ENCODE data around the gene GRIK4. TPM values are rescaled to one million over a fixed set of nuclear protein-coding genes. Genes with fewer than 3 reads are reported as not detected.

Gene GRIK4
- total and polyA plus RNA-seq, 2 donors (not counting 3 experiments of a cell fraction or from before 2014, with no cell fraction given), result 0.81 to 1.6 TPM

DNA sequence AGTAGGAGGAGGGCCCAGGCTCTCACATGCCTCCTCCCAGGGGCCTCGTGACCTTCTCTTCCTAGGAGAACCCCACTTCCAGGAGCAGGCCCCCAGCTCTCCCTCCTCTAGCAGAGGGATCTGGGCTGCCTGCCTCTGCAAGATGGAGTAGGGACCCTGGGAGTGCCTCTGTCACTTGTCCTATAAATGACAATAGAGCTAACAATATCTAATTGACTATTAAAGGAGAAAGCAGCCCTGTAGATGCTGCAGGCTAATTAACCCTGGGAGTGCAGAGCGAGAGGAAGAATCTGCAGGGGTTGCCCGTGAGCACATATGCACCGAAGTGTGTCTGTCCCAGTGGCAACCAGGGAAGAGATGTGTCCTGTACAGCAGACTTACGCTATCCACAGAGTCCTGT, 184.4 kb downstream of the GRIK4 start:
- Histone ChIP-seq H3K4me1 (ENCODE audit: control insufficient read depth, extremely low read depth, insufficient read depth, low read length) (no peaks in the 10 kb centered on the region), H3K4me2 (ENCODE audit: insufficient read depth, low read length) (no peak overlapping the region), H3K79me2 (ENCODE audit: control insufficient read depth, insufficient read depth, low read length) (no peaks in the 10 kb centered on the region), H3K9me3 (replicated peaks; ENCODE audit: control insufficient read depth, insufficient read depth, low read length) (no peaks in the 10 kb centered on the region), H3K36me3 (ENCODE audit: control insufficient read depth in 2 of 2, extremely low read depth in 1 of 2, insufficient read depth in 2 of 2, low read length in 2 of 2) (no peaks in the 10 kb centered on the region), H4K20me1 (replicated peaks; ENCODE audit: control insufficient read depth, extremely low read depth, insufficient read depth, low read length) (no peaks in the 10 kb centered on the region), H3K4me3 (replicated peaks in 1 of 3; ENCODE audit: insufficient read depth in 1 of 3, low read depth in 1 of 3, low read length in 3 of 3) (no peak overlapping the region), H3K9me1 (replicated peaks; ENCODE audit: control insufficient read depth, extremely low read depth, insufficient read depth, low read length) (no peaks in the 10 kb centered on the region), H3K27ac (ENCODE audit: insufficient read depth, low read depth, low read length) (no peak overlapping the region), H2AFZ (ENCODE audit: low read depth, low read length) (no peak overlapping the region), H3K27me3 (ENCODE audit: control insufficient read depth in 2 of 2, insufficient read depth in 2 of 2, low read length in 2 of 2) (no peaks in the 10 kb centered on the region), H3K9ac (replicated peaks; ENCODE audit: extremely low read depth, insufficient read depth, low read length) (no peak overlapping the region)
- DNase-seq (ENCODE audit: low read depth, low spot score), result no peak
- ChIA-PET CTCF (interaction anchor here (1.0 to 5.3 kb wide), 5 partner anchors 11 to 184 kb away, joined by 3 to 40 read pairs (median 5); partner anchors contain the start of gene GRIK4), POLR2A (no interaction called here)
- no peak for FAIRE-seq
- intact Hi-C loops (cut with micrococcal nuclease), result no loop called here
- BruUV-seq (replicated peaks), result no TSS peak
- dilution Hi-C loops (cut with MboI; ENCODE audit: extremely low pct_ligation_motif_present, low sequenced_read_pairs), result no loop called here
- TF ChIP-seq JUN (IDR thresholded peaks at IDR 0.05; ENCODE audit: borderline replicate concordance, insufficient read depth, insufficient read length, low read depth) (no peak), POLR2AphosphoS5 (IDR thresholded peaks at IDR 0.05; ENCODE audit: insufficient read depth, low read depth, low read length) (no peak), GATA2 (IDR thresholded peaks at IDR 0.05; ENCODE audit: insufficient read depth, insufficient read length, low read depth, low read length) (no peak), FOS (IDR thresholded peaks at IDR 0.05; ENCODE audit: borderline replicate concordance, insufficient read depth, low read length) (no peak), POLR2A (IDR thresholded peaks at IDR 0.05; ENCODE audit: low read depth, low read length) (no peak), EZH2 (IDR thresholded peaks at IDR 0.05; ENCODE audit: borderline replicate concordance, low read depth, low read length, severe bottlenecking) (no peak), MYC (IDR thresholded peaks at IDR 0.05; ENCODE audit: low read depth, low read length) (no peak)
- TF ChIP-seq, protein P1, sequence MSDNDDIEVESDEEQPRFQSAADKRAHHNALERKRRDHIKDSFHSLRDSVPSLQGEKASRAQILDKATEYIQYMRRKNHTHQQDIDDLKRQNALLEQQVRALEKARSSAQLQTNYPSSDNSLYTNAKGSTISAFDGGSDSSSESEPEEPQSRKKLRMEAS (IDR thresholded peaks at IDR 0.05; ENCODE audit: insufficient read depth, insufficient read length), result no peak
- TF ChIP-seq, protein P2, sequence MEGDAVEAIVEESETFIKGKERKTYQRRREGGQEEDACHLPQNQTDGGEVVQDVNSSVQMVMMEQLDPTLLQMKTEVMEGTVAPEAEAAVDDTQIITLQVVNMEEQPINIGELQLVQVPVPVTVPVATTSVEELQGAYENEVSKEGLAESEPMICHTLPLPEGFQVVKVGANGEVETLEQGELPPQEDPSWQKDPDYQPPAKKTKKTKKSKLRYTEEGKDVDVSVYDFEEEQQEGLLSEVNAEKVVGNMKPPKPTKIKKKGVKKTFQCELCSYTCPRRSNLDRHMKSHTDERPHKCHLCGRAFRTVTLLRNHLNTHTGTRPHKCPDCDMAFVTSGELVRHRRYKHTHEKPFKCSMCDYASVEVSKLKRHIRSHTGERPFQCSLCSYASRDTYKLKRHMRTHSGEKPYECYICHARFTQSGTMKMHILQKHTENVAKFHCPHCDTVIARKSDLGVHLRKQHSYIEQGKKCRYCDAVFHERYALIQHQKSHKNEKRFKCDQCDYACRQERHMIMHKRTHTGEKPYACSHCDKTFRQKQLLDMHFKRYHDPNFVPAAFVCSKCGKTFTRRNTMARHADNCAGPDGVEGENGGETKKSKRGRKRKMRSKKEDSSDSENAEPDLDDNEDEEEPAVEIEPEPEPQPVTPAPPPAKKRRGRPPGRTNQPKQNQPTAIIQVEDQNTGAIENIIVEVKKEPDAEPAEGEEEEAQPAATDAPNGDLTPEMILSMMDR (IDR thresholded peaks at IDR 0.05; ENCODE audit: extremely low read depth in 1 of 2, insufficient read depth in 1 of 2, low read depth in 1 of 2, low read length in 2 of 2), result no peak
